ENCODE data around the gene HELT.

- TF ChIP-seq CTCF (IDR thresholded peaks at IDR 0.05; ENCODE audit: low read depth, low read length): no peak
- TF ChIP-seq POLR2A (IDR thresholded peaks at IDR 0.05; ENCODE audit: extremely low read depth, insufficient read length): no peak
- no peak for TF ChIP-seq MAX (IDR thresholded peaks at IDR 0.05; ENCODE audit: low read depth, low read length)
- TF ChIP-seq MYC (IDR thresholded peaks at IDR 0.05; ENCODE audit: low read depth, low read length): no peak
Measured at GRCh38 chr4:185036842-185037241, 18.6 kb downstream of the HELT start.
